H1 (cell line): ENCODE measurements around the gene RNF38. TPM values are rescaled to one million over a fixed set of nuclear protein-coding genes. Genes with fewer than 3 reads are reported as not detected.

Experiments
- ATF2 ChIP-seq: IDR thresholded peaks from 2 replicates; pipeline ENCODE4 v1.6.1; 2012; ENCODE audit warnings: low read length, inconsistent platforms
- CHD7 ChIP-seq: fragments of 300-600 bp; sonication (generic); IDR thresholded peaks from 2 replicates; pipeline ENCODE4 v1.7.1; 2012; ENCODE audit warnings: low read length, moderate library complexity, mild to moderate bottlenecking, inconsistent platforms; ENCODE audit not compliant: insufficient replicate concordance
- CTCF ChIP-seq, 3 experiments: IDR thresholded peaks; 1 replicate in 2 of 3; 2 replicates in 1 of 3; pipeline versions ENCODE4 v1.5.1 to v1.6.1; 2011; ENCODE audit warnings: low read length in 3 of 3, mild to moderate bottlenecking in 3 of 3, inconsistent platforms in 2 of 3, low read depth in 1 of 3, moderate library complexity in 1 of 3; ENCODE audit not compliant: insufficient read depth in 1 of 3; ENCODE audit errors: control extremely low read depth in 1 of 3
- GABPA ChIP-seq: IDR thresholded peaks from 2 replicates; pipeline ENCODE4 v1.6.1; 2011; ENCODE audit warnings: mild to moderate bottlenecking, low read length, moderate library complexity, borderline replicate concordance; ENCODE audit not compliant: insufficient read depth
- SP2 ChIP-seq: IDR thresholded peaks from 2 replicates; pipeline ENCODE4 v1.6.1; 2012; ENCODE audit warnings: mild to moderate bottlenecking, low read length, inconsistent platforms
- SRF ChIP-seq: IDR thresholded peaks from 2 replicates; pipeline ENCODE4 v1.6.1; 2011; ENCODE audit warnings: mild to moderate bottlenecking, low read depth, low read length, moderate library complexity
- TCF12 ChIP-seq: IDR thresholded peaks from 2 replicates; pipeline ENCODE4 v1.6.1; 2011; ENCODE audit warnings: low read depth, mild to moderate bottlenecking, low read length
- TEAD4 ChIP-seq: IDR thresholded peaks from 2 replicates; pipeline ENCODE4 v1.6.1; 2012; ENCODE audit warnings: low read depth, low read length, inconsistent platforms, mixed read lengths
- polyA plus RNA-seq, 7 experiments: library from polyadenylated mRNA; depleted of rRNA in 3 of 7; stranded (reverse) in 5 of 7; unstranded in 2 of 7; fragments of >200 nt in 5 of 7; fragments of 200-250 nt in 2 of 7; gene quantifications; 1 replicate in 5 of 7; 2 replicates in 1 of 7; 4 replicates in 1 of 7; pipeline versions ENCODE4 v1.2.1 to v1.2.3, GENCODE V29; 2011 to 2013; ENCODE audit warnings: missing spikeins in 2 of 7, mixed read lengths in 2 of 7
- total RNA-seq: library from RNA; stranded (reverse); fragmentation: NEBNext Ultra II Directional; extraction: Animal tissue kit (Norgen Biotek cat#: 25700); gene quantifications from 2 replicates; pipeline ENCODE4 v1.2.1, GENCODE V29; 2021

The RNF38 gene
- total and polyA plus RNA-seq, 2 of the 8 experiments (the other 6 are each of a cell fraction or from before 2014, with no cell fraction given): 54.9 to 60.9 TPM

- TF ChIP-seq CHD7: no peak
- no peak for TF ChIP-seq TCF12
- TF ChIP-seq GABPA: no peak
- no peak for TF ChIP-seq SRF
- TF ChIP-seq SP2: no peak
- no peak for TF ChIP-seq ATF2
- TF ChIP-seq TEAD4: no peak
- TF ChIP-seq CTCF (IDR thresholded peaks at IDR 0.05; ENCODE audit: control extremely low read depth in 1 of 3, insufficient read depth in 1 of 3, low read depth in 1 of 3, low read length in 3 of 3): no peak
Measured at GRCh38 chr9:36337002-36337401, 63.1 kb downstream of the RNF38 start (continued).
